ENCODE data around the gene KCNF1. TPM values are rescaled to one million over a fixed set of nuclear protein-coding genes. Genes with fewer than 3 reads are reported as not detected.

The KCNF1 gene
- polyA plus RNA-seq, 3 donors from 2014 or later: not detected

DNA sequence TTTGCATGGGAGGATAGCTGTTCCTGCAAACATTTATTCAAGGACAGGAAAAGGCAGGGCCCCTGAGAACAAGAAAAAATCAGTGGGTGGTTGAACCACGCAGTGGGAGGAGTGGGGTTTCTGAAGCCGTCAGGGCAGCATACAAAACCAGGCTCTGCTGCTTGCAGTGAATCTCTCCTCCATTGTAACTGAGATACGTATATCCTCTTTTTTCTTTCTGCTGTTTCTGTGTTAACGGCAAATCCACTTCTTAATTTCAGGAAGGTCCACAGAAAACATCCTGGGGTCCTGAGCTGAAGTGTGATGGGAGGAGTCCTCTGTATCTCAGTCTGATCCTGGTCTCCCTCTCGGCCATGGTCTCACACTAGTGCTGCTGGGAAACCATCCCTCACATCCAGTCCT is 27.2 kb upstream of the KCNF1 start:
- peak in 1 of 3 donors; percentile 20 for DNase-seq
- Mint-ChIP-seq H3K36me3 (no peaks in the 10 kb centered on the region), H3K4me3 (peak overlapping the region in 2 of 5 donors; percentile 61 to 81), H3K4me1 (no peaks in the 10 kb centered on the region), H3K27ac (peak overlapping the region in 2 of 6 donors; percentile 61 to 90), H3K9me3 (peaks cover 0 to 2% (median 0%) of the 10 kb centered on the region in 6 donors), H3K27me3 (ENCODE audit: low read depth in 3 of 3) (peaks cover 0 to 3% (median 0%) of the 10 kb centered on the region in 3 donors)

DNA sequence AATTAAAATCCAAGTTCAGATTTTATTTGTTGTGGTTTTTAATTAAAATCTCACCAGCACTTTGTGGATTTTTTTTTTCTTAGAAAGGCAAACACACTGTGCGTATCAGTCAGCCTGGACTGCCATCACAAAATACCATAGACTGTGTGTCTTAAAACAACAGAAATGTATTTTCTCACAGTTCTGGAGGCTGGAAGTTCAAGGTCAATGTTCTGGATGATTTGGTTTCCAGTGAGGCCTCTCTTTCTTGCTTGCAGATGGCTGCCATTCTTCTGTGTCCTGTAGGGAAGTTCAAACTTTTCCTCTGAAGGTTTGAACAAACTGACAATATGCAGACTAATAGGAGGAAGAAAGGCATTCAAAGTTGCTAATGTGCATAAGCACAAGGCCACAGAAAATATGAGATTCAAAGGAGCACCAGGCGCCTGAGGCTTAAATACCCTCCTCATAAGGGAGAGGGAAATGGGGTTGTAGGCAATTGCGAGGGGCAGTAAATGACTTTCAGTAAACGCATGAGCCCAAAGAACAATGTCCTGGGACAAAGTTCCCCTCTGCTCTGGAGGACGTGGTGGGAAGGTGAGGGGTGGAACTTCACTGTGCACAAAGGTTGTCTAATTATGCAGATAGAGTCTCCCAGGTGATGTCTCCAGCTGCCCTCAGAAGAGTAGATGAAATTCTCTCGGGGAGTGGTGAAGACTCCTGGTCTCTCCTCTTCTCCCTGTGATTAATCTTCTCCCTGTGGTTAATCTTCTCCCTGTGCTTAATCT is 26.5 kb upstream of the KCNF1 start:
- no peaks in the 10 kb centered on the region for H3K4me1 Mint-ChIP-seq
- H3K27me3 Mint-ChIP-seq (ENCODE audit: low read depth in 3 of 3): peaks cover 0 to 3% (median 0%) of the 10 kb centered on the region in 3 donors
- H3K27ac Mint-ChIP-seq: peak overlapping the region in 2 of 6 donors; percentile 61 to 90
- DNase-seq: no peak
- H3K4me3 Mint-ChIP-seq: peak overlapping the region in 2 of 5 donors; percentile 61 to 81
- H3K36me3 Mint-ChIP-seq: no peaks in the 10 kb centered on the region
- peaks cover 0 to 2% (median 0%) of the 10 kb centered on the region in 6 donors for H3K9me3 Mint-ChIP-seq

DNA sequence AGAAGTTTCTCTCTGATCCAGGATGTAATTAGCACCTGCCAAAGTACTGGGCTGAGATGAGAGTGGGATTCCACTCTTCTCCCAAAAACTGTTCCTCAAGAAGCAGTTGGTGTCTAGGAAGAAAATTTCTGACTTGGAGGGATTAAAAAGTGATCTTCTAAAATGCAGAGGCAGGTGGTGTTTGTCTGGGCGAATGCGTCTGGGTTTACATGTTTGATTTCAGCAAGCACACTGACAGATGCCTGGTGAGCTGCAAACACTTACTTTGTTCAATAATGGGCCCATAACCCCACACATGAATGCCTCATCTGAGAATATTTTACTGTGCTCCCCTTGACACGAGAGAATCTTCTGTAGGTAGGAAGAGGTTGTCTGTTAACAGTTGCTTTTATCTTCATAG is 24.3 kb upstream of the KCNF1 start:
- no peak overlapping the region for H3K4me3 Mint-ChIP-seq
- no peak for DNase-seq
- H3K27ac Mint-ChIP-seq: no peak overlapping the region
- H3K36me3 Mint-ChIP-seq: no peaks in the 10 kb centered on the region
- peaks cover 0 to 2% (median 0%) of the 10 kb centered on the region in 6 donors for H3K9me3 Mint-ChIP-seq
- H3K27me3 Mint-ChIP-seq (ENCODE audit: low read depth in 3 of 3): peaks cover 0 to 11% (median 1%) of the 10 kb centered on the region in 3 donors
- no peaks in the 10 kb centered on the region for H3K4me1 Mint-ChIP-seq

DNA sequence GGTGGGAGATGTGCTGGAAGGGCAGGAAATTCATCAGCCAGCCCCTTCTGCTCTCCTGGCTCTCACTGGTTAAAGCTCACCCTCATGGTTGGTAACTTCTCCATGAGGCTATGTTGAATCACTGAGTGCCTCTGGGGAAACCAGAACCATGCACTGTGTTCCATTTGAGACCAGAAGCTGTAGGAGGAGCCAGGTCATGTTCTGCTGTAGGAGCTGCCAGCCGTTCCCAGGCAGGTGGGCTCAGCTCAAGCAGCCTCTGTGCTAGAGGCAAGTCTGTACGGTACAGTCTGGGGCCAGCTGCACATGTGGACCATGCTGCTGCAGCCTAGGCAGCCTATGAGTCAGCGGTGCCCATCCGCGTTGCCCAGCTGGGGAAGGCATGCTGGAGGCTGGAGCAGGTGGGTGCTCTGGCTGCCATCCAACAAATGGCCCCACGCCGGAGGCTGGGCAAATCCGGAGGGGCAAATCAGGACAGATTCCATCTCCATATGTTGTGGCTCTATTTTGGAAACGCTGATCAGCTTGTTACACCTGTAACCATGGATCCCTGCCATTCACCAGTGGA is 22.0 kb upstream of the KCNF1 start:
- Mint-ChIP-seq H3K9me3 (peaks cover 0 to 2% (median 0%) of the 10 kb centered on the region in 6 donors), H3K36me3 (no peaks in the 10 kb centered on the region), H3K4me1 (no peaks in the 10 kb centered on the region), H3K4me3 (no peak overlapping the region), H3K27me3 (ENCODE audit: low read depth in 3 of 3) (peaks cover 1 to 11% (median 4%) of the 10 kb centered on the region in 3 donors), H3K27ac (no peak overlapping the region)
- DNase-seq: no peak

DNA sequence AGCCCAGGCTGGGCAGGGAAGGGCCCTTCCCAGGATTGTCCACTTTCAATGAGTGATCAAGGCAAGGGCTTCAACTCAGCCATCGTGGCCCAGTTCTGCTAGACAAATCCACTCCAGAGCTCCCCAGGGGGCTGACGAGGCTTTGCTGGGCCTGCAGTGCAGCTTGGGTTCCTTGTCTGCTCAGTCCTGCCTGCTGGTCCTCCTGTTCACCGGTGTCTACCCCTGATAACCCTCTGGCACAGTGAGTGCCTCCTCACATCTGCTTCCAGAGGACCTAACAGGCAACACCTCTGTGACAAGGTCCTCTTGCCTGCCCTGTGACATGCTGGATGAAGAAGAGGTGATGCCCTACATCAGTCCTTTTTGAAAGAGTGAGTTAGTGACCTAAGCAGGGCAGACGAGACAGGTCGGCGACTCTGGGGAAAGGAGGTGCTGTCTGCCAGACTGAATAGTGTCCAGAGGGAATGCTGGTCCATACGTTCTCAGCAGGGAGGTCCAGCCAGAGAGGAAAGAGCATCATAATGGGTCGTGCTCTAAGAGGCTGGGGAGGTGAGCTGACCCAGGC is 20.9 kb upstream of the KCNF1 start:
- peaks cover 0 to 2% (median 0%) of the 10 kb centered on the region in 6 donors for H3K9me3 Mint-ChIP-seq
- H3K27me3 Mint-ChIP-seq (ENCODE audit: low read depth in 3 of 3): peaks cover 1 to 11% (median 8%) of the 10 kb centered on the region in 3 donors

DNA sequence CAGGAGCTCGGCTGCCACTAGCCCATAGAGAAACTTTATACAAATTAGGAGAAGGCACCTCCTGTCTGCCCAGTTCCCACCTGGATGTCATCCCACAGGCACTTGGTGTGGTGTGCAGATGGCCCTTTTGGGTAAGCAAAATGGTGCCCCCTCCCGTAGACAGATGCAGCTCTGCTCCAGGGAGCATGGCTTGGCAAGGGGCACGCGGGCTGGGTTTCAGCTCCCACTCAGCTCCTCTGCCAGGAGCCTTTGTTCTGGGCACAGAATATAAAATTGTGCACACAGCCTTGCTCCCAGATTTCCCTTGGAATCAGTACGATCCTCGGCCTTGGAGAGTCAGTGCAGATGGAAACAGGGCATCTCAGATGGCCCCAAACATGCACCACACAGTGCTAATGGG is 20.3 kb upstream of the KCNF1 start:
- Mint-ChIP-seq H3K27ac (no peak overlapping the region), H3K36me3 (no peaks in the 10 kb centered on the region), H3K4me3 (no peak overlapping the region), H3K4me1 (no peaks in the 10 kb centered on the region), H3K27me3 (ENCODE audit: low read depth in 3 of 3) (peaks cover 1 to 10% (median 8%) of the 10 kb centered on the region in 3 donors), H3K9me3 (peaks cover 0 to 2% (median 0%) of the 10 kb centered on the region in 6 donors)
- DNase-seq: no peak

More for the DNA sequence above, 20.9 kb upstream of the KCNF1 start:
- Mint-ChIP-seq H3K36me3 (no peaks in the 10 kb centered on the region), H3K27ac (no peak overlapping the region), H3K4me3 (no peak overlapping the region), H3K4me1 (no peaks in the 10 kb centered on the region)
- DNase-seq: no peak

DNA sequence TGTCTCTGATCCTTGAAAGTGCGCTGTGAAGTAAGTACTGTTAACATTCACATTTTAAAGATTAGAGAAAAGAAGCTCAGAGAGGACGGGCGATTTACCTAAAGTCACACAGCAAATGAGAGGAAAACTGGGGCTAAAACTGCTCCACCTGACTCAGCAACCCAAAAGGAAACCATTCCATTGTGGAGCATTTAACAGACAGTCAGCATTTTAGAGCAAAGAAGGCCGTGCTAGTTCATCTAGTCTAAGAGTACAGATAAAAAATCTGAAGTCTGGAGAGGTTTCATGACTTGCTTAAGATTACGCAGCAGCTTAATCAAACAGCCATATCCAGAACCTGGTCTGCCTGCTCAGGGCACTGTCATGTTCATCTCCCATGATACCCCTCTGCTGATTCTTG is 19.9 kb upstream of the KCNF1 start:
- Mint-ChIP-seq H3K27ac (no peak overlapping the region), H3K36me3 (no peaks in the 10 kb centered on the region), H3K4me3 (no peak overlapping the region), H3K9me3 (peaks cover 0 to 2% (median 0%) of the 10 kb centered on the region in 6 donors), H3K27me3 (ENCODE audit: low read depth in 3 of 3) (peaks cover 2 to 8% (median 8%) of the 10 kb centered on the region in 3 donors), H3K4me1 (no peaks in the 10 kb centered on the region)
- no peak for DNase-seq

DNA sequence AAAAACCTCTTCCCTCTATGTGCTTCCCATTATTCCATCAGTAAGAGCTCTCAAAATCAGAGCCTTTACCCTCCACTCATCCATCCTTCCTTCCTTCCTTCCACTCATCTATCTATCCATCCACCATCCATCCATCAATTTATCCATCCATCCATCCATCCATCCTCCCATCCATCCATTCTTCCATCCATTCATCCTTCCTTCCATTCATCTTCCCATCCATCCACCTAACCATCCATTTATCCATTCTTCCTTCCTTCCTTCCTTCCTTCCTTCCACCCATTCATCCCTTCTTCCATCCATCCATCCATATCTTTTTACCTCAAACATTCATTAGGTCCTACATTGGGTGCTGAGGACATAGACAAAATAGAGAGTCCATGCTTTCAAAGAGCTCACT is 19.4 kb upstream of the KCNF1 start:
- H3K4me1 Mint-ChIP-seq: no peaks in the 10 kb centered on the region
- peaks cover 6 to 8% (median 8%) of the 10 kb centered on the region in 3 donors for H3K27me3 Mint-ChIP-seq (ENCODE audit: low read depth in 3 of 3)
- no peak overlapping the region for H3K27ac Mint-ChIP-seq

DNA sequence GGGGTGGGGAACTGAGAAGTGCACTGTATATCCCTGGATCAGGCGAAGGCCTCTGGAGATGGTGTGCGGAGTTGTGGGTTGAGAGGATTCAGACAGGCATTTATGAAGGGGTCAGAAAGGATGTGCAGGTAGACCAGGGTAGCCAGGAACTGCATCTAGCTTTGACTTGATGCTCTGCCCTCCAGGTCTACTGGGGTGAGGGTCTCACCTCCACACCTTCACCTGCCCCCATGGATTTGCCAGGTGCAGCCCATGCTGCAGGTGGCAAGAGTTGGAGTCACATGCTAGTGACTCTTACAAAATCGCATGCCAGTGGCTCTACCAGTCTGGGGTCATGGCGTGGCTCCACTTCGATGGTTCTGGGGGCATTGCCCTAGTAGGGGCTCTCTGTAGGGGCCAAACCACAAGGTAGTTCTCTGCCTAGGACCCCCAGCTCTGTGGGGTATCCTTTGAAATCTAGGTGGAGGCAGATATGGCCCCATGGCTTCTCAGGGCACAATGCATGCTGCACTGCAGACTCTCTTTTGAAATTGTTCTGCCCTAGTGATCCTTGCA is 18.9 kb upstream of the KCNF1 start:
- H3K4me3 Mint-ChIP-seq: no peak overlapping the region

More for the DNA sequence above, 19.4 kb upstream of the KCNF1 start:
- Mint-ChIP-seq H3K4me3 (no peak overlapping the region), H3K36me3 (no peaks in the 10 kb centered on the region), H3K9me3 (peaks cover 0 to 2% (median 0%) of the 10 kb centered on the region in 6 donors)
- no peak for DNase-seq

DNA sequence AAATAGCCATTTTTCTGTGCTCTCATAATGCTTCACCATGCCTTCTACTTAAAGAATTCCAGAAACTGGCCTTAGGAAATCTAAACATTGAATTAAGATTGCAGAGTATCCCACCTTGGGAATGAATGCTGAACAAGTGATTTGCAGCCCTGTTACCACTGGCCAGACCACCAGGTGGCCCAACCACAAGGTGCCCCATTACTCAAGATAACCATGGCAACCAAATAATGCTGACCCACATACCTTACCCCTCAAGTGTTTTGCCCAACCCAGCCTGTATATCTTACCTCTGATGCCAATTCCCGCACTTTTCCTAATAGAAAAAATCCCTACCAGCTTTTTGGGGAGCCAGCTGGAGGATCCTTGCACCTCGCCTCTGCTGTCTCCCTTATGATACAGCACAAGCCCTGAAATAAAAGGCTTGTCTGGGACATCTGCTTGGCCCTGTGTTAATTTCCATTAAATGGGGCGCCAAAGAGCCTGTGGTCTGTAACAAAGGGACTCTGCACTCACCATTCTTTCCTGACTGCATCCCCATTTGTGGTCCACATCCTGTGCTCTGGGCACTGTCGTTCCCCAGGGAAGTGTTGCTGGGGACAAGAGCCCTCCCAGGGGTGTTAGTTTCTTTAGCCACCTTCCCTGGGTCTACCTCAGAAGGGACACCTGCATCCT is 17.3 kb upstream of the KCNF1 start:
- no peak overlapping the region for H3K4me3 Mint-ChIP-seq
- peaks cover 0 to 1% (median 0%) of the 10 kb centered on the region in 6 donors for H3K9me3 Mint-ChIP-seq
- DNase-seq: no peak
- peaks cover 8 to 10% (median 9%) of the 10 kb centered on the region in 3 donors for H3K27me3 Mint-ChIP-seq (ENCODE audit: low read depth in 3 of 3)
- H3K36me3 Mint-ChIP-seq: no peaks in the 10 kb centered on the region
- H3K27ac Mint-ChIP-seq: no peak overlapping the region
- no peaks in the 10 kb centered on the region for H3K4me1 Mint-ChIP-seq

More for the DNA sequence above, 18.9 kb upstream of the KCNF1 start:
- H3K27ac Mint-ChIP-seq: no peak overlapping the region
- H3K36me3 Mint-ChIP-seq: no peaks in the 10 kb centered on the region
- H3K4me1 Mint-ChIP-seq: no peaks in the 10 kb centered on the region
- H3K27me3 Mint-ChIP-seq (ENCODE audit: low read depth in 3 of 3): peaks cover 6 to 10% (median 8%) of the 10 kb centered on the region in 3 donors
- no peak for DNase-seq
- peaks cover 0 to 2% (median 0%) of the 10 kb centered on the region in 6 donors for H3K9me3 Mint-ChIP-seq

DNA sequence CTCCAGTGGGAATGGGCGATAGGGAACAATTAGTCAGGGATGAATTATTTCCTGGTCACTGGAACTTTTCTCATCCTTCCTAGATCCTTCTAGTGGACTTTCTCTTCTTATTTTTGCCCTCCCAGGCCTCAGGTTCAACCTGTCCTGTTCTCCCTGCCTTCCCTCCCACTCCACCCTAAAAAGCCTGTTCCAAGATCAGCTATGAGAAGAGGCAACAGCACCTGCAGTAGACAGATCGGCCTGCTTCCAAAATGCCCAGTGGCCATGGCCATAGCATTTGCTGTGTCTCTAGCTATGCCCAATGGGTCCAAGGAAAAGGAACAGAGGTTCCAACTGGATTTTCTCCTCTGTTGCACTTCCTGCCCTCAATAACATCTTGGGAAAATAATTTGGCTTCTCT is 16.5 kb upstream of the KCNF1 start:
- Mint-ChIP-seq H3K4me1 (no peaks in the 10 kb centered on the region), H3K9me3 (peaks cover 0 to 1% (median 0%) of the 10 kb centered on the region in 6 donors), H3K4me3 (no peak overlapping the region), H3K27me3 (ENCODE audit: low read depth in 3 of 3) (peaks cover 8 to 10% (median 9%) of the 10 kb centered on the region in 3 donors), H3K27ac (no peak overlapping the region), H3K36me3 (no peaks in the 10 kb centered on the region)
- DNase-seq: no peak

DNA sequence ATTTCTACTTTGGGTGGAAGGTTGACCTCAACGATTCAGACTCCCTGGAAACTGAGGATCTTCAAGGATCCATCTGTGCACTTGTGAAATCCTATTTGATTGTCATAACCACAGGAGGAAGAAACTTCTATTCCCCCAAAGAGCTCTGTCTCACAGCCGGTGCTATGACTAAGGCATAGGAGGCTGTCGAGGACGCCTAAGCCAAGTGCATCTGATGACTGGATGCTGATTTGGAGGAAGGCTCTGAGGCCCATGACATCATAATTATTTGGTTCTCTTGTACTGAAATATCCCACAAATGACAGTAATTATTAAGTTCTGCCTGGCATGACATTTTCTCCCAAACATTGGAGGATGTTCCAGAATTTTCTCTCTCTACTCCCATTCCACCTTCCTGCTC is 13.8 kb upstream of the KCNF1 start:
- Mint-ChIP-seq H3K27me3 (ENCODE audit: low read depth in 3 of 3) (peaks cover 3 to 8% (median 7%) of the 10 kb centered on the region in 3 donors), H3K4me3 (no peak overlapping the region), H3K4me1 (no peaks in the 10 kb centered on the region), H3K9me3 (no peaks in the 10 kb centered on the region), H3K36me3 (no peaks in the 10 kb centered on the region), H3K27ac (no peak overlapping the region)
- no peak for DNase-seq

DNA sequence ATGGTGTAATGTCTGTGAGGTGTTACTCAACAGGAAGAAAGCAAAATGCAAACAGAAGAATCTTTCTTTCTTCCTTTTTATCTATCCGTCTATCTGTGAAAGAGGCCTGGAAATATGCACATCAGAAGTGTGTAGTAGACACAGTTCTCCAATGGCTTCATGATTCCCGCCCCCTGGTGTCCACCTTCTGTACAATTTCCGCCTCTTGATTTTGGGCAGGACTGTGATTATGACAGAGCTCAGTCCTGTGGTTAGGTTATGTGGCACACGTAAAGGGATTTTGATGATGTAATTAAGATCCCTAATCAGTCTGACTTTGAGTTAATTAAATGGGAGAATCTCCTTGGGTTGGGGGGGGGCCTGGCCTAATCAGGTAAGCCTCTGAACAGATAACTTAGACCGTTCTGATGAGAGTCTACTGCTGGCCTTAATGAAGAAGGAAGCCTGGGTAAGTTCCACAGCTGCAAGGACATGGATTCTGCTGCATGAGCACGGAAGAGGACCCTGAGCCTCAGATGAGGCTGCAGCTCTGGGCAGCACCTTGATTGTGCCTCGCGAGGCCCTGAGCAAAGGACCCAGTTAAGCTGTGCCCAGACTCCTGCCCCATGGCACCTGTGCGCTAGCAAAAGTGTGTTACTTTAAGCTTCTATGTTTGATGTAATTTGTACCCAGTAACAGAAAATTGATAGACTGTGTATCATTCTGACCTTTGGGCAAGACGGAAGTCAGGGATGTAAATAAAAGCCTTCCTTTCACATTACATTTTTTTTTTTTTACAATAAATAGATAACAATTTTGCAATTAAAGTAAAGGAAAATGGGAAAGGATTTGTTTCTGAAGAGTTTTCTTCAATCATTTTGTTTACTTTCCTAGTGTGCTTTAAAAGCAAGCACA is 11.3 kb upstream of the KCNF1 start:
- Mint-ChIP-seq H3K27ac (no peak overlapping the region), H3K4me3 (no peak overlapping the region), H3K36me3 (no peaks in the 10 kb centered on the region), H3K9me3 (no peaks in the 10 kb centered on the region), H3K27me3 (ENCODE audit: low read depth in 3 of 3) (peaks cover 0 to 11% (median 3%) of the 10 kb centered on the region in 3 donors), H3K4me1 (no peaks in the 10 kb centered on the region)
- DNase-seq: peak; percentile 9 to 46 (median 18)
